Stimulated activated CD8-positive, alpha-beta memory T cell treated with anti-CD3 and anti-CD28 coated beads, Interleukin-7, amount 100 ng/mL, for 48 hours (primary cell): Measurements from ENCODE around the gene IGSF21.
"Not testable (repeated sequence)": the region's sequence is repeated elsewhere in the genome, so short reads cannot be mapped to it uniquely, and the experiment has no call there.

Source experiments
- DNase-seq, 2 donors: peaks; one replicate each; pipeline ENCODE4 v3.0.0-alpha.2; 2020; ENCODE audit warnings: low read depth in 1 of 2; ENCODE audit errors: extremely low read depth in 1 of 2

The IGSF21 gene

GRCh38 chr1:18415448-18416027 lies 307.9 kb downstream of the IGSF21 start:
- DNase-seq, result no peak

GRCh38 chr1:18416126-18416525 lies 308.5 kb downstream of the IGSF21 start:
- DNase-seq, result not testable (repeated sequence)

GRCh38 chr1:18417316-18418269 lies 310.0 kb downstream of the IGSF21 start:
- no peak for DNase-seq

GRCh38 chr1:18419113-18419844 lies 311.7 kb downstream of the IGSF21 start:
- DNase-seq, result no peak

- no peak for DNase-seq
Measured at GRCh38 chr1:18419845-18420184, 312.2 kb downstream of the IGSF21 start.

GRCh38 chr1:18422076-18422777 lies 314.6 kb downstream of the IGSF21 start:
- DNase-seq, result no peak

- no peak for DNase-seq
Measured at GRCh38 chr1:18422954-18423353, 315.4 kb downstream of the IGSF21 start.

- no peak for DNase-seq
Measured at GRCh38 chr1:18426580-18426979, 319.0 kb downstream of the IGSF21 start.
